Measurements from ENCODE around the gene PAK3. TPM values are rescaled to one million over a fixed set of nuclear protein-coding genes. Genes with fewer than 3 reads are reported as not detected.
A peak's percentile ranks its signal among the peaks of the same experiment; 100 is the strongest.

PAK3 gene
- total RNA-seq, 4 donors from 2014 or later = 20.3 to 50.0 (median 36.4) TPM

- H3K9me3 ChIP-seq = no peaks in the 10 kb centered on the region
- WGBS, 2 donors = 23 to 41% methylated on average over 2 of the region's 2 CpGs
- peak in 3 of 6 experiments; percentile 32 to 37 (median 35) for TF ChIP-seq CTCF (IDR thresholded peaks at IDR 0.05)
- no peak for TF ChIP-seq POLR2A (IDR thresholded peaks at IDR 0.05)
- no peaks in the 10 kb centered on the region for H3K4me1 ChIP-seq
- no peaks in the 10 kb centered on the region for H3K36me3 ChIP-seq
- intact Hi-C loops (cut with DNase I) = no loop called here
- DNase-seq = no peak
- H3K4me3 ChIP-seq (replicated peaks in 1 of 3) = no peak overlapping the region
- no peak overlapping the region for H3K27ac ChIP-seq
- no peaks in the 10 kb centered on the region for H3K27me3 ChIP-seq
Measured at GRCh38 chrX:111244235-111244750, 148.3 kb downstream of the PAK3 start.

GRCh38 chrX:111254896-111255693, 159.1 kb downstream of the PAK3 start:
- H3K36me3 ChIP-seq = no peaks in the 10 kb centered on the region
- no peak overlapping the region for H3K27ac ChIP-seq
- H3K4me3 ChIP-seq (replicated peaks in 1 of 3) = no peak overlapping the region
- no peak for TF ChIP-seq CTCF (IDR thresholded peaks at IDR 0.05)
- TF ChIP-seq POLR2A (IDR thresholded peaks at IDR 0.05) = no peak
- H3K4me1 ChIP-seq = no peaks in the 10 kb centered on the region
- 86 to 87% methylated on average over 7 of the region's 7 CpGs for WGBS, 2 donors
- intact Hi-C loops (cut with DNase I) = no loop called here
- no peaks in the 10 kb centered on the region for H3K27me3 ChIP-seq
- no peaks in the 10 kb centered on the region for H3K9me3 ChIP-seq
- no peak for DNase-seq

- no peak overlapping the region for H3K4me3 ChIP-seq (replicated peaks in 1 of 3)
- no peaks in the 10 kb centered on the region for H3K4me1 ChIP-seq
- DNase-seq = no peak
- TF ChIP-seq POLR2A (IDR thresholded peaks at IDR 0.05) = no peak
- TF ChIP-seq CTCF (IDR thresholded peaks at IDR 0.05) = no peak
- no peaks in the 10 kb centered on the region for H3K9me3 ChIP-seq
- 65 to 69% methylated on average over 3 of the region's 3 CpGs for WGBS, 2 donors
- H3K27me3 ChIP-seq = no peaks in the 10 kb centered on the region
- intact Hi-C loops (cut with DNase I) = no loop called here
- no peaks in the 10 kb centered on the region for H3K36me3 ChIP-seq
- no peak overlapping the region for H3K27ac ChIP-seq
Measured at GRCh38 chrX:111257733-111258132, 161.7 kb downstream of the PAK3 start.

GRCh38 chrX:111259559-111259958, 163.6 kb downstream of the PAK3 start:
- no peak overlapping the region for H3K27ac ChIP-seq
- no peak overlapping the region for H3K4me3 ChIP-seq (replicated peaks in 1 of 3)
- no peak for DNase-seq
- no peaks in the 10 kb centered on the region for H3K27me3 ChIP-seq
- H3K9me3 ChIP-seq = no peaks in the 10 kb centered on the region
- H3K4me1 ChIP-seq = no peaks in the 10 kb centered on the region
- H3K36me3 ChIP-seq = no peaks in the 10 kb centered on the region
- intact Hi-C loops (cut with DNase I) = no loop called here
- WGBS, 2 donors = 81 to 90% methylated on average over 3 of the region's 3 CpGs
- no peak for TF ChIP-seq CTCF (IDR thresholded peaks at IDR 0.05)
- TF ChIP-seq POLR2A (IDR thresholded peaks at IDR 0.05) = no peak

GRCh38 chrX:111260451-111260850, 164.5 kb downstream of the PAK3 start:
- no peaks in the 10 kb centered on the region for H3K4me1 ChIP-seq
- no peaks in the 10 kb centered on the region for H3K9me3 ChIP-seq
- DNase-seq = no peak
- H3K4me3 ChIP-seq (replicated peaks in 1 of 3) = no peak overlapping the region
- intact Hi-C loops (cut with DNase I) = no loop called here
- no peaks in the 10 kb centered on the region for H3K36me3 ChIP-seq
- 61 to 85% methylated on average over 2 to 3 of the region's 3 CpGs for WGBS, 2 donors
- no peaks in the 10 kb centered on the region for H3K27me3 ChIP-seq
- H3K27ac ChIP-seq = no peak overlapping the region
- TF ChIP-seq POLR2A (IDR thresholded peaks at IDR 0.05) (no peak), CTCF (IDR thresholded peaks at IDR 0.05) (no peak)

All from thyroid gland (tissue), 4 donors.